GDM1 (cell line): ENCODE measurements around the gene ABCF1.

Experiments
- DNase-seq: peaks from one replicate; lab custom pipeline; 2025; lab: John Stamatoyannopoulos, UW

The ABCF1 gene

GRCh38 chr6:30557683-30557981, 13.6 kb upstream of the ABCF1 start:
- DNase-seq = no peak

DNA sequence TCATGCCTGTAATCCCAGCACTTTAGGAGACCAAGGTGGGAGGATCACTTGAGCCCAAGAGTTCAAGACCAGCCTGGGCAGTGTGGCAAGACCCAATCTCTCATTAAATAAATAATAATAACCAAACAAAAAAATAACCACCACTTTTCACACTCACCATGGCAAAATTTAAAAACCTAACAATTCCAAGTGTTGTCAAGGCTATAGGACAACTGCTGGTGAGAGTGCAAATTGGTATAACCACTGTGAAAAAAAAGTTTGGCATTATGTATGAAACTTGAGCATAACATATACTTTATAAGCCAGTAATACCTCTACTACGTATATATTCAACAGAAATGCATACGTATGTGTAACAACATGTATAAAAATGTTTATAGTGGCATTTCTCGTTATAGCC, 10.3 kb upstream of the ABCF1 start:
- DNase-seq = no peak

GRCh38 chr6:30562470-30563425, 8.5 kb upstream of the ABCF1 start:
- DNase-seq = no peak

- no peak for DNase-seq
Measured at GRCh38 chr6:30564114-30564513, 7.1 kb upstream of the ABCF1 start.

DNA sequence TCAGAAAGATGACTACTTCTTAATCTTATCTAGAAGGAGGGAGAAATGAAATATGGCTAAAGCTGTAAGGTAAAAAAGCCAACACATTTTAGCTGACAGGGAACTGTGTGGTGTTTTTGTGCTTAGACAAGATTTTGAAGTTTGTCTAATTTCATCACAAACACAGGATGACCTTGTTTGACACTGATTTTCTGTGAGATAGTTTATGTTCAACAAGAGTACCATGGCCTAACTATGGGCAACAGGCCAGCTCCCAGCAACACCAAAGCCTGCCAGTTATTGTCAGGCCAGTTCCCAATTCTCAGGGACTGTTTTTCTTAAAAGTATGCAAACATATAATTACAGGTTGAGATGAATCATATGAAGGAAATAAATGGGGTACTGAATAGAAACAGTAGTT, 5.5 kb upstream of the ABCF1 start:
- no peak for DNase-seq

GRCh38 chr6:30568245-30568644, 3.0 kb upstream of the ABCF1 start:
- no peak for DNase-seq

DNA sequence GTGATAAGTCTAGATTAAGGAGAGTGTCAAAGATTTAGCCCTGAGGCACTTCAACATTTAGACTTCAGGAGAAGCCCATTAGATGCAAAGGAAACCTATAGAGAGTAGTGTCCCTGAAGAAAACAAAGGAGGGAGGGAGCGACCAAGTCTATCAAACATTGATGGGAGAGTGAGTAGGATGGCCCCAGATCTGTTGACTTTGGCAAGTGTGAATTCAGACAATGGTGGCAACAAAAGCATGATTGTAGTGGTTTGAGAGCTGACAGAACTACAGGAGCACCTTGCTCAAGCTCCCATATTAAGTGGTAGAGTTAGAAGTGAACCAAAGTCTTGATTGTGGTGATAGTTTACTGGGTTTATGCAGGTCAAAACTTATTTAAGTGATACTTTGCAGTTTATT, 979 bp upstream of the ABCF1 start:
- no peak for DNase-seq

GRCh38 chr6:30570740-30571074, 535 bp upstream of the ABCF1 start:
- no peak for DNase-seq

- no peak for DNase-seq
Measured at GRCh38 chr6:30571762-30572082, 480 bp downstream of the ABCF1 start.

- no peak for DNase-seq
Measured at GRCh38 chr6:30572148-30572547, 906 bp downstream of the ABCF1 start.

DNA sequence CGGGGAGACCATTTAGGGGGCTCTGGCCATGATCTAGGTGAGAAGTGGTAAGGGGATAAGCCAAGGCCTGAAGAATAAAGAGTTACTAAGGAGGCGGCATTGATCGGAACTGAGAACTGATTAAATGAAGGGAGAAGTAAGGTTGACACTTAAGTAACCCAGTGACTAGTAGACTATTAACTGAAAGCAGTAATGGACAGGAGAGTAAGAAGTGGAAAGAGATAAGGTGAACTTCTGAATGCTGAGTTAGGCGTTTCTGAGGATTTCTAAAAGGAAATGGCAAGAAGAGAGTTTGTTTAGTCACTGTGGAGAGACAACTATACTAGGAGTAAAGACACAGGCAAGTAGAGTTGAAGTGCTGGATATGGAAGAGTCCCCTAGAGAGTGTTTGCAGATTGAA, 1.9 kb downstream of the ABCF1 start:
- no peak for DNase-seq

GRCh38 chr6:30578051-30578450, 6.8 kb downstream of the ABCF1 start:
- no peak for DNase-seq

- no peak for DNase-seq
Measured at GRCh38 chr6:30583921-30584320, 12.7 kb downstream of the ABCF1 start.

DNA sequence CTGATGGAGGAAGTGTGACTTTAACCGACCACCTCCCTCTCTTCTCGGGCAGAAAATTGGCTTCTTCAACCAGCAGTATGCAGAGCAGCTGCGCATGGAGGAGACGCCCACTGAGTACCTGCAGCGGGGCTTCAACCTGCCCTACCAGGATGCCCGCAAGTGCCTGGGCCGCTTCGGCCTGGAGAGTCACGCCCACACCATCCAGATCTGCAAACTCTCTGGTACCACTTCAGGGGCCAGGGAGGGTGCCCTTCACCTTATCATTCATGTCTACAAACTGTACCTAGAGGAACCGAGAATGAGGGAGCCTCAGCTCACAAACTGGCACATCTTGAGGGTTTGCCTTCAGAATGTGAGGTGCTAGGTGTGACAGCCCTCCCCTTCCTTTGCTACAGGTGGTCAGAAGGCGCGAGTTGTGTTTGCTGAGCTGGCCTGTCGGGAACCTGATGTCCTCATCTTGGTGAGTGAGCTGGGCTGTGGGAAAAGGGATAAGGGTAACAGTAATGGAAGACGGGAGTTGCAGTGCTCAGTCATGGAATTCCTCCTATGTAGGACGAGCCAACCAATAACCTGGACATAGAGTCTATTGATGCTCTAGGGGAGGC, 18.6 kb downstream of the ABCF1 start:
- DNase-seq = no peak

DNA sequence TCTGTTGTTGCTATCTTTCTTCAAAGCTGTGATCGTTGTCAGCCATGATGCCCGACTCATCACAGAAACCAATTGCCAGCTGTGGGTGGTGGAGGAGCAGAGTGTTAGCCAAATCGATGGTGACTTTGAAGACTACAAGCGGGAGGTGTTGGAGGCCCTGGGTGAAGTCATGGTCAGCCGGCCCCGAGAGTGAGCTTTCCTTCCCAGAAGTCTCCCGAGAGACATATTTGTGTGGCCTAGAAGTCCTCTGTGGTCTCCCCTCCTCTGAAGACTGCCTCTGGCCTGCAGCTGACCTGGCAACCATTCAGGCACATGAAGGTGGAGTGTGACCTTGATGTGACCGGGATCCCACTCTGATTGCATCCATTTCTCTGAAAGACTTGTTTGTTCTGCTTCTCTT, 19.3 kb downstream of the ABCF1 start:
- DNase-seq = no peak

DNA sequence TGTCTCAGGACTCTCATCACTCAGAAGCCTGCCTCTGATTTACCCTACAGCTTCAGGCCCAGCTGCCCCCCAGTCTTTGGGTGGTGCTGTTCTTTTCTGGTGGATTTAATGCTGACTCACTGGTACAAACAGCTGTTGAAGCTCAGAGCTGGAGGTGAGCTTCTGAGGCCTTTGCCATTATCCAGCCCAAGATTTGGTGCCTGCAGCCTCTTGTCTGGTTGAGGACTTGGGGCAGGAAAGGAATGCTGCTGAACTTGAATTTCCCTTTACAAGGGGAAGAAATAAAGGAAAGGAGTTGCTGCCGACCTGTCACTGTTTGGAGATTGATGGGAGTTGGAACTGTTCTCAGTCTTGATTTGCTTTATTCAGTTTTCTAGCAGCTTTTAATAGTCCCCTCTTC, 19.8 kb downstream of the ABCF1 start:
- no peak for DNase-seq

- no peak for DNase-seq
Measured at GRCh38 chr6:30592287-30592686, 21.0 kb downstream of the ABCF1 start.

- peak; percentile 52 for DNase-seq
Measured at GRCh38 chr6:30597315-30598144, 26.3 kb downstream of the ABCF1 start.

DNA sequence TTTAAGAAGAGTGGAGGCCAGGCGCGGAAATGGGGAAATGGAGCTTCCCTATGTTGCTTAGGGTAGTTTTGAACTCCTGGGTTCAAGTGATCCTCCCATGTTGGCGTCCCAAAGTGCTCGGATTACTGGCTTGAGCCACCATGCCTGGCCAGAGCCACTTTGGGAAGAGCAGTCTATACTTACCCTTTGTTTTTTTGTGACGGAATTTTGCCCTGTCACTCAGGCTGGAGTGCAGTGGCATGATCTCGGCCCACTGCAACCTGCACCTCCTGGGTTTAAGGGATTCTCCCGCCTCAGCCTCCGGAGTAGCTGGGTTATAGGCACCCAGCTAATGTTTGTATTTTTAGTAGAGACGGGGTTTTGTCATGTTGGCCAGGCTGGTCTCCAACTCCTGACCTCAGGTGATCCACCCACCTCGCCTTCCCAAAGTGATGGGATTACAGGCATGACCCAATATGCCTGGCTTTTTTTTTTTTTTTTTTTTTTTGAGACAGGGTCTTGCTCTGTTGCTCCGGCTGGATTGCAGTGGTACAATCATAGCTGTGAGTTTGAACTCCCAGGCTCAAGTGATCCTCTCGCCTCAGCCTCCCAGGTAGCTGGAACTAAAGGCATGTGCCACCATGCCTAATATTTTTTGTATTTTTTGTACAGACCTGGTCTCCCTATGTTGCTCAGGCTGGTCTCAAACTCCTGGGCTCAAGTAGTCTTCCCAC, 27.8 kb downstream of the ABCF1 start:
- DNase-seq = no peak

GRCh38 chr6:30599625-30600324, 28.5 kb downstream of the ABCF1 start:
- no peak for DNase-seq

GRCh38 chr6:30600451-30600961, 29.3 kb downstream of the ABCF1 start:
- no peak for DNase-seq

DNA sequence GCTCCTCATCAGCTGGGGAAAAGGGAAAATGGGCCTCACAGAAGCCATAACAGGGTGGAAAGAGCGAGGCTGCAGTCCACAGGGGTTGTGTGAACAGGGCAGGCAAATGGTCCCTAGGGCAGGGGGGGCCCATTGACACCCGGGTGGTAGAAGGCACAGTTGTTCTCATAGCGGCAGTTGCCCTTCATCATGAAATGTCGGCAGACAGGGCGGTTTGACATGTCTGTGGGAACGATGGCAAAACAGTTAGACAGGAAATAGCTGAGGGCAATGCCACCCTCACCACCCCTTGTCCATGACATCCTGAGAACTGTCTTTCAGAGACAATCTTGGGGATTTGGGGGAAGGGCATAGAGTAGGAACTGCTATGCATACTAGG, 30.2 kb downstream of the ABCF1 start:
- DNase-seq = no peak
